HG02981 (cell line): ENCODE results near the gene TGFB2.

Source experiments
- ATAC-seq: cut with Tn5 transposase; IDR thresholded peaks from one replicate; pipeline ENCODE4 v1.9.1; 2021; ENCODE audit warnings: mild to moderate bottlenecking, moderate library complexity; ENCODE audit not compliant: unreplicated experiment

Gene TGFB2

GRCh38 chr1:218459878-218460711 lies 115.0 kb downstream of the TGFB2 start:
- ATAC-seq: no peak

- no peak for ATAC-seq
Observed at GRCh38 chr1:218461351-218461750, 116.2 kb downstream of the TGFB2 start.

- ATAC-seq: no peak
Observed at GRCh38 chr1:218462116-218462515, 117.0 kb downstream of the TGFB2 start.

- ATAC-seq: no peak
Observed at GRCh38 chr1:218462587-218462986, 117.5 kb downstream of the TGFB2 start.

GRCh38 chr1:218463194-218464156 lies 118.3 kb downstream of the TGFB2 start:
- ATAC-seq: no peak

- no peak for ATAC-seq
Observed at GRCh38 chr1:218464871-218465270, 119.7 kb downstream of the TGFB2 start.

GRCh38 chr1:218466341-218467010 lies 121.3 kb downstream of the TGFB2 start:
- no peak for ATAC-seq

GRCh38 chr1:218467101-218468072 lies 122.3 kb downstream of the TGFB2 start:
- ATAC-seq: no peak

GRCh38 chr1:218468711-218469110 lies 123.6 kb downstream of the TGFB2 start:
- ATAC-seq: no peak

GRCh38 chr1:218472885-218473284 lies 127.7 kb downstream of the TGFB2 start:
- ATAC-seq: no peak

GRCh38 chr1:218473522-218473921 lies 128.4 kb downstream of the TGFB2 start:
- peak; percentile 62 for ATAC-seq

- ATAC-seq: no peak
Observed at GRCh38 chr1:218474128-218474527, 129.0 kb downstream of the TGFB2 start.

GRCh38 chr1:218475275-218475674 lies 130.1 kb downstream of the TGFB2 start:
- no peak for ATAC-seq

GRCh38 chr1:218475699-218476098 lies 130.6 kb downstream of the TGFB2 start:
- ATAC-seq: no peak

GRCh38 chr1:218476385-218476784 lies 131.2 kb downstream of the TGFB2 start:
- ATAC-seq: no peak

- no peak for ATAC-seq
Observed at GRCh38 chr1:218478336-218478735, 133.2 kb downstream of the TGFB2 start.

- no peak for ATAC-seq
Observed at GRCh38 chr1:218479436-218480115, 134.4 kb downstream of the TGFB2 start.

- no peak for ATAC-seq
Observed at GRCh38 chr1:218480137-218480536, 135.0 kb downstream of the TGFB2 start.

GRCh38 chr1:218480588-218481099 lies 135.5 kb downstream of the TGFB2 start:
- ATAC-seq: no peak
